GM23338 (cell line): Measurements from ENCODE around the gene ADIPOR2. TPM values are rescaled to one million over a fixed set of nuclear protein-coding genes. Genes with fewer than 3 reads are reported as not detected.

Experiments
- EZH2 ChIP-seq: fragments of 200-600 bp; sonication (generic); IDR thresholded peaks from one replicate; pipeline ENCODE4 v1.8.0; 2017; ENCODE audit warnings: antibody characterized with exemption, mild to moderate bottlenecking, low read depth; ENCODE audit not compliant: unreplicated experiment
- NANOG ChIP-seq: IDR thresholded peaks from 2 replicates; pipeline ENCODE4 v1.6.1; 2016; ENCODE audit warnings: antibody characterized with exemption, borderline replicate concordance
- POLR2AphosphoS5 ChIP-seq: IDR thresholded peaks from 2 replicates; pipeline ENCODE4 v1.6.1; 2016; ENCODE audit warnings: antibody characterized with exemption, low read depth
- polyA plus RNA-seq: library from polyadenylated mRNA; unstranded; fragments of >200 nt; fragmentation: Nextera tagmentation; extraction: Ambion mirVana; gene quantifications from 2 replicates; pipeline ENCODE4 v1.2.1, GENCODE V29; 2016
- total RNA-seq: library from RNA; depleted of rRNA; stranded (reverse); fragments of >200 nt; shearing (Covaris generic); gene quantifications from 2 replicates; pipeline ENCODE4 v1.2.3, GENCODE V29; 2014
- TF ChIP-seq, protein P1 (sequence below): fragments of 250-450 bp; sonication (Bioruptor Pico); IDR thresholded peaks from 2 replicates; pipeline ENCODE4 v1.5.0; 2020; ENCODE audit warnings: mild to moderate bottlenecking, moderate library complexity
- TF ChIP-seq, protein P2 (sequence below): IDR thresholded peaks from one replicate; pipeline ENCODE4 v1.6.1; 2018; ENCODE audit warnings: antibody characterized with exemption; ENCODE audit not compliant: unreplicated experiment

The ADIPOR2 gene
- total and polyA plus RNA-seq, 2 experiments from 2014 or later = 11.7 to 36.2 TPM

DNA sequence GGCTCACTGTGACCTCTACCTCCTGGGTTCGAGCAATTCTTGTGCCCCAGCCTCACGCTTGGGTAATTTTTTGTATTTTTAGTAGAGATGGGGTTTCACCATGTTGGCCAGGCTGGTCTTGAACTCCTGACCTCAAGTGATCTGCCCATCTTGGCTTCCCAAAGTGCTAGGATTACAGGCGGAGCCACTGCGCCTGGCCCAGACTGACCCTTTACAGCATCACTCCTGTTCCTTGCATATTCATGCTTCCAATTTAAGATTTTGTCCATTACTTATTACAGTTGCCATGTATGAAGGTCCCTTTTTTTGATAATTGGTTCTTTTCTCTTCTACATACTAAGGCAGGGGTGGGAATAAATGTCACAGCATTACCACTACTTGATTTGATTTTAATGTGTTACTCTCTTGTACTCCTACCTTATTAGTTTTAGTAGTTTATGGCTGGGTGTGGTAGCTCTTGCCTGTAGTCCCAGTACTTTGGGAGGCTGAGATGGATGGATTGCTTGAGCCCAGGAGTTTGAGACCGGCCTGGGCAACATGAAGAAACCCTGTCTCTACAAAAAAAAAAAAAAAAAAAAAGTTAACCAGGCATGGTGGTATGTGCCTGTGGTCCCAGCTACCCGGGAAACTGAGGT lies 46.9 kb downstream of the ADIPOR2 start (continued):
- TF ChIP-seq, protein P1, sequence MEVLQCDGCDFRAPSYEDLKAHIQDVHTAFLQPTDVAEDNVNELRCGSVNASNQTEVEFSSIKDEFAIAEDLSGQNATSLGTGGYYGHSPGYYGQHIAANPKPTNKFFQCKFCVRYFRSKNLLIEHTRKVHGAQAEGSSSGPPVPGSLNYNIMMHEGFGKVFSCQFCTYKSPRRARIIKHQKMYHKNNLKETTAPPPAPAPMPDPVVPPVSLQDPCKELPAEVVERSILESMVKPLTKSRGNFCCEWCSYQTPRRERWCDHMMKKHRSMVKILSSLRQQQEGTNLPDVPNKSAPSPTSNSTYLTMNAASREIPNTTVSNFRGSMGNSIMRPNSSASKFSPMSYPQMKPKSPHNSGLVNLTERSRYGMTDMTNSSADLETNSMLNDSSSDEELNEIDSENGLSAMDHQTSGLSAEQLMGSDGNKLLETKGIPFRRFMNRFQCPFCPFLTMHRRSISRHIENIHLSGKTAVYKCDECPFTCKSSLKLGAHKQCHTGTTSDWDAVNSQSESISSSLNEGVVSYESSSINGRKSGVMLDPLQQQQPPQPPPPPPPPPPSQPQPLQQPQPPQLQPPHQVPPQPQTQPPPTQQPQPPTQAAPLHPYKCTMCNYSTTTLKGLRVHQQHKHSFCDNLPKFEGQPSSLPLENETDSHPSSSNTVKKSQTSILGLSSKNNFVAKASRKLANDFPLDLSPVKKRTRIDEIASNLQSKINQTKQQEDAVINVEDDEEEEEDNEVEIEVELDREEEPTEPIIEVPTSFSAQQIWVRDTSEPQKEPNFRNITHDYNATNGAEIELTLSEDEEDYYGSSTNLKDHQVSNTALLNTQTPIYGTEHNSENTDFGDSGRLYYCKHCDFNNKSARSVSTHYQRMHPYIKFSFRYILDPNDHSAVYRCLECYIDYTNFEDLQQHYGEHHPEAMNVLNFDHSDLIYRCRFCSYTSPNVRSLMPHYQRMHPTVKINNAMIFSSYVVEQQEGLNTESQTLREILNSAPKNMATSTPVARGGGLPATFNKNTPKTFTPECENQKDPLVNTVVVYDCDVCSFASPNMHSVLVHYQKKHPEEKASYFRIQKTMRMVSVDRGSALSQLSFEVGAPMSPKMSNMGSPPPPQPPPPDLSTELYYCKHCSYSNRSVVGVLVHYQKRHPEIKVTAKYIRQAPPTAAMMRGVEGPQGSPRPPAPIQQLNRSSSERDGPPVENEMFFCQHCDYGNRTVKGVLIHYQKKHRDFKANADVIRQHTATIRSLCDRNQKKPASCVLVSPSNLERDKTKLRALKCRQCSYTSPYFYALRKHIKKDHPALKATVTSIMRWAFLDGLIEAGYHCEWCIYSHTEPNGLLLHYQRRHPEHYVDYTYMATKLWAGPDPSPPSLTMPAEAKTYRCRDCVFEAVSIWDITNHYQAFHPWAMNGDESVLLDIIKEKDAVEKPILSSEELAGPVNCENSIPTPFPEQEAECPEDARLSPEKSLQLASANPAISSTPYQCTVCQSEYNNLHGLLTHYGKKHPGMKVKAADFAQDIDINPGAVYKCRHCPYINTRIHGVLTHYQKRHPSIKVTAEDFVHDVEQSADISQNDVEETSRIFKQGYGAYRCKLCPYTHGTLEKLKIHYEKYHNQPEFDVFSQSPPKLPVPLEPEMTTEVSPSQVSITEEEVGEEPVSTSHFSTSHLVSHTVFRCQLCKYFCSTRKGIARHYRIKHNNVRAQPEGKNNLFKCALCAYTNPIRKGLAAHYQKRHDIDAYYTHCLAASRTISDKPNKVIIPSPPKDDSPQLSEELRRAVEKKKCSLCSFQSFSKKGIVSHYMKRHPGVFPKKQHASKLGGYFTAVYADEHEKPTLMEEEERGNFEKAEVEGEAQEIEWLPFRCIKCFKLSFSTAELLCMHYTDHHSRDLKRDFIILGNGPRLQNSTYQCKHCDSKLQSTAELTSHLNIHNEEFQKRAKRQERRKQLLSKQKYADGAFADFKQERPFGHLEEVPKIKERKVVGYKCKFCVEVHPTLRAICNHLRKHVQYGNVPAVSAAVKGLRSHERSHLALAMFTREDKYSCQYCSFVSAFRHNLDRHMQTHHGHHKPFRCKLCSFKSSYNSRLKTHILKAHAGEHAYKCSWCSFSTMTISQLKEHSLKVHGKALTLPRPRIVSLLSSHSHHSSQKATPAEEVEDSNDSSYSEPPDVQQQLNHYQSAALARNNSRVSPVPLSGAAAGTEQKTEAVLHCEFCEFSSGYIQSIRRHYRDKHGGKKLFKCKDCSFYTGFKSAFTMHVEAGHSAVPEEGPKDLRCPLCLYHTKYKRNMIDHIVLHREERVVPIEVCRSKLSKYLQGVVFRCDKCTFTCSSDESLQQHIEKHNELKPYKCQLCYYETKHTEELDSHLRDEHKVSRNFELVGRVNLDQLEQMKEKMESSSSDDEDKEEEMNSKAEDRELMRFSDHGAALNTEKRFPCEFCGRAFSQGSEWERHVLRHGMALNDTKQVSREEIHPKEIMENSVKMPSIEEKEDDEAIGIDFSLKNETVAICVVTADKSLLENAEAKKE (CRISPR knock-in tag) = no peak
- TF ChIP-seq POLR2AphosphoS5 (no peak), NANOG (no peak), EZH2 (no peak)
- TF ChIP-seq, protein P2, sequence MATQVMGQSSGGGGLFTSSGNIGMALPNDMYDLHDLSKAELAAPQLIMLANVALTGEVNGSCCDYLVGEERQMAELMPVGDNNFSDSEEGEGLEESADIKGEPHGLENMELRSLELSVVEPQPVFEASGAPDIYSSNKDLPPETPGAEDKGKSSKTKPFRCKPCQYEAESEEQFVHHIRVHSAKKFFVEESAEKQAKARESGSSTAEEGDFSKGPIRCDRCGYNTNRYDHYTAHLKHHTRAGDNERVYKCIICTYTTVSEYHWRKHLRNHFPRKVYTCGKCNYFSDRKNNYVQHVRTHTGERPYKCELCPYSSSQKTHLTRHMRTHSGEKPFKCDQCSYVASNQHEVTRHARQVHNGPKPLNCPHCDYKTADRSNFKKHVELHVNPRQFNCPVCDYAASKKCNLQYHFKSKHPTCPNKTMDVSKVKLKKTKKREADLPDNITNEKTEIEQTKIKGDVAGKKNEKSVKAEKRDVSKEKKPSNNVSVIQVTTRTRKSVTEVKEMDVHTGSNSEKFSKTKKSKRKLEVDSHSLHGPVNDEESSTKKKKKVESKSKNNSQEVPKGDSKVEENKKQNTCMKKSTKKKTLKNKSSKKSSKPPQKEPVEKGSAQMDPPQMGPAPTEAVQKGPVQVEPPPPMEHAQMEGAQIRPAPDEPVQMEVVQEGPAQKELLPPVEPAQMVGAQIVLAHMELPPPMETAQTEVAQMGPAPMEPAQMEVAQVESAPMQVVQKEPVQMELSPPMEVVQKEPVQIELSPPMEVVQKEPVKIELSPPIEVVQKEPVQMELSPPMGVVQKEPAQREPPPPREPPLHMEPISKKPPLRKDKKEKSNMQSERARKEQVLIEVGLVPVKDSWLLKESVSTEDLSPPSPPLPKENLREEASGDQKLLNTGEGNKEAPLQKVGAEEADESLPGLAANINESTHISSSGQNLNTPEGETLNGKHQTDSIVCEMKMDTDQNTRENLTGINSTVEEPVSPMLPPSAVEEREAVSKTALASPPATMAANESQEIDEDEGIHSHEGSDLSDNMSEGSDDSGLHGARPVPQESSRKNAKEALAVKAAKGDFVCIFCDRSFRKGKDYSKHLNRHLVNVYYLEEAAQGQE = no peak
